NCI-H1930 (cell line): Measurements from ENCODE around the gene SDK1.

ENCODE experiments used
- DNase-seq, 2 experiments: peaks; one replicate each; lab custom pipeline; 2025; lab: John Stamatoyannopoulos, UW

SDK1 gene

GRCh38 chr7:3300651-3301448 is at the start of gene SDK1:
SDK1 (plus strand) TSS chr7:3301252; CDS start chr7:3301587, 335 bp downstream.
- DNase-seq: peak; percentile 67 to 93

GRCh38 chr7:3254718-3255117 is 46.3 kb upstream of the SDK1 start:
- DNase-seq: no peak

GRCh38 chr7:3259711-3260400 is 41.2 kb upstream of the SDK1 start:
- DNase-seq: no peak

- no peak for DNase-seq
Measured at GRCh38 chr7:3260401-3260715, 40.7 kb upstream of the SDK1 start.

- peak; percentile 57 to 73 for DNase-seq
Measured at GRCh38 chr7:3264693-3265339, 36.2 kb upstream of the SDK1 start.

GRCh38 chr7:3265388-3265787 is 35.7 kb upstream of the SDK1 start:
- peak; percentile 57 to 73 for DNase-seq

GRCh38 chr7:3266240-3266639 is 34.8 kb upstream of the SDK1 start:
- no peak for DNase-seq

- peak; percentile 19 to 20 for DNase-seq
Measured at GRCh38 chr7:3267966-3268690, 32.9 kb upstream of the SDK1 start.

GRCh38 chr7:3270362-3270761 is 30.7 kb upstream of the SDK1 start:
- DNase-seq: no peak

GRCh38 chr7:3271298-3271697 is 29.8 kb upstream of the SDK1 start:
- DNase-seq: no peak

GRCh38 chr7:3272691-3273141 is 28.3 kb upstream of the SDK1 start:
- DNase-seq: no peak

- DNase-seq: no peak
Measured at GRCh38 chr7:3274131-3274530, 26.9 kb upstream of the SDK1 start.

- DNase-seq: no peak
Measured at GRCh38 chr7:3277604-3278572, 23.2 kb upstream of the SDK1 start.

GRCh38 chr7:3279147-3279818 is 21.8 kb upstream of the SDK1 start:
- DNase-seq: no peak

- DNase-seq: no peak
Measured at GRCh38 chr7:3280445-3280844, 20.6 kb upstream of the SDK1 start.

- no peak for DNase-seq
Measured at GRCh38 chr7:3280946-3281656, 20.0 kb upstream of the SDK1 start.

- DNase-seq: no peak
Measured at GRCh38 chr7:3282457-3282856, 18.6 kb upstream of the SDK1 start.

GRCh38 chr7:3283130-3283704 is 17.8 kb upstream of the SDK1 start:
- no peak for DNase-seq

- no peak for DNase-seq
Measured at GRCh38 chr7:3285652-3286051, 15.4 kb upstream of the SDK1 start.

GRCh38 chr7:3289996-3290395 is 11.1 kb upstream of the SDK1 start:
- DNase-seq: no peak
